ENCODE data around the gene HFE.
A peak's percentile ranks its signal among the peaks of the same experiment; 100 is the strongest.

HFE gene

DNA sequence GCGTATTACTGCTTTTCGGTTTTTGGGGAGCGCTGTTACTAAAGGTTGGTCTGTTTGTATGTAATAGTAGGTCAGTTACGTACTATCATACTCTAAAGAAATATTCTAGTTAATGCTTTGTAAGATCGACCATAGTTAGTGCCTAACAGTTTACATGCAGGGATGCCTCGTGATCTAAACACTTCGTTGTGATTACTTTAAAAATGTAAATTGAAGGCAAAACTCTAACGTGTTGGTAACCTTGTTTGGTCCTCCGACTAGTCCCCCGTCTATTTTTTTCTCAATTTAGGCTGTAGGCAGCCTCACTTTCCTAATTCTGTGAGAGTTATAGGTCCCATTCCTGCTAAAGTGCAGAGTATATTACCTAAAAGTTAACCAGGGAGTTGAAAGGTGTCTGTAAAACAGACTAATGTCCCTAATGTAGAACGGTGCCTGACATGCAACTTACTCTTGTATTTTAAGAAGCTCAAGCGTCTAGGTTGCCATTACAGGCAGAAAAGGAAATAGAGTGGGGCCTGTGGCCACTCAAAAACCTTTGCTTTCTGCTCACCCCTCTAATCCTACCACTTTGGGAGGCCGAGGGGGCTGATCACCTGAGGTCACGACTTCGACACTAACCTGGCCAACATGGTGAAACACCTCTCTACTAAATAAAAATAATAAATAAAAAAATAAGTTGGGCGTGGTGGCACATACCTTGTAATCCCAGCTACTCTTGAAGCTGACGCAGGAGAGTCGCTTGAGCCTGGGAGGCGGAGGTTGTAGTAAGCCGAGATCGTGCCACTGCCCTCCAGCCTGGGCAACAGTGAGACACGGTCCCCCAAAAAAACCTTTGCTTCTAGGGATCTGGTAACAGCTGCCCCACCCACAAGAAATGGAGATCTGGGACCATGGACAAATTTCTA, 37.8 kb downstream of the HFE start:
- Histone ChIP-seq H3K79me2 (ENCODE audit: low read length) (peaks cover 20% of the 10 kb centered on the region), H3F3A (ENCODE audit: insufficient read depth, low read length) (peaks cover 42% of the 10 kb centered on the region), H3K4me3 (ENCODE audit: low read length) (peak overlapping the region; percentile 82), H2AFZ (ENCODE audit: low read length) (no peak overlapping the region), H3K9ac (ENCODE audit: low read length) (peak overlapping the region; percentile 90), H3K27ac (ENCODE audit: low read length) (peak overlapping the region; percentile 96), H3K36me3 (replicated peaks; ENCODE audit: insufficient read depth, low read length) (no peaks in the 10 kb centered on the region), H4K20me1 (ENCODE audit: insufficient read depth, low read length) (no peaks in the 10 kb centered on the region), H3K4me2 (ENCODE audit: low read depth, low read length) (peak overlapping the region; percentile 87), H3K4me1 (ENCODE audit: low read length) (peaks cover 22% of the 10 kb centered on the region), H3K27me3 (replicated peaks; ENCODE audit: insufficient read depth, low read length) (no peaks in the 10 kb centered on the region), H3K9me2 (replicated peaks; ENCODE audit: insufficient read depth, low read length) (no peaks in the 10 kb centered on the region), H3K9me3 (replicated peaks; ENCODE audit: insufficient read depth, low read length) (no peaks in the 10 kb centered on the region)
- peak; percentile 56 for DNase-seq
- TF ChIP-seq, protein P1, sequence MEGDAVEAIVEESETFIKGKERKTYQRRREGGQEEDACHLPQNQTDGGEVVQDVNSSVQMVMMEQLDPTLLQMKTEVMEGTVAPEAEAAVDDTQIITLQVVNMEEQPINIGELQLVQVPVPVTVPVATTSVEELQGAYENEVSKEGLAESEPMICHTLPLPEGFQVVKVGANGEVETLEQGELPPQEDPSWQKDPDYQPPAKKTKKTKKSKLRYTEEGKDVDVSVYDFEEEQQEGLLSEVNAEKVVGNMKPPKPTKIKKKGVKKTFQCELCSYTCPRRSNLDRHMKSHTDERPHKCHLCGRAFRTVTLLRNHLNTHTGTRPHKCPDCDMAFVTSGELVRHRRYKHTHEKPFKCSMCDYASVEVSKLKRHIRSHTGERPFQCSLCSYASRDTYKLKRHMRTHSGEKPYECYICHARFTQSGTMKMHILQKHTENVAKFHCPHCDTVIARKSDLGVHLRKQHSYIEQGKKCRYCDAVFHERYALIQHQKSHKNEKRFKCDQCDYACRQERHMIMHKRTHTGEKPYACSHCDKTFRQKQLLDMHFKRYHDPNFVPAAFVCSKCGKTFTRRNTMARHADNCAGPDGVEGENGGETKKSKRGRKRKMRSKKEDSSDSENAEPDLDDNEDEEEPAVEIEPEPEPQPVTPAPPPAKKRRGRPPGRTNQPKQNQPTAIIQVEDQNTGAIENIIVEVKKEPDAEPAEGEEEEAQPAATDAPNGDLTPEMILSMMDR (IDR thresholded peaks at IDR 0.05; ENCODE audit: low read length), result no peak
- TF ChIP-seq EZH2phosphoT487 (IDR thresholded peaks at IDR 0.05; ENCODE audit: low read length), result no peak
- no peak for TF ChIP-seq EZH2 (optimal IDR thresholded peaks at IDR 0.05; ENCODE audit: low read depth, low read length)

DNA sequence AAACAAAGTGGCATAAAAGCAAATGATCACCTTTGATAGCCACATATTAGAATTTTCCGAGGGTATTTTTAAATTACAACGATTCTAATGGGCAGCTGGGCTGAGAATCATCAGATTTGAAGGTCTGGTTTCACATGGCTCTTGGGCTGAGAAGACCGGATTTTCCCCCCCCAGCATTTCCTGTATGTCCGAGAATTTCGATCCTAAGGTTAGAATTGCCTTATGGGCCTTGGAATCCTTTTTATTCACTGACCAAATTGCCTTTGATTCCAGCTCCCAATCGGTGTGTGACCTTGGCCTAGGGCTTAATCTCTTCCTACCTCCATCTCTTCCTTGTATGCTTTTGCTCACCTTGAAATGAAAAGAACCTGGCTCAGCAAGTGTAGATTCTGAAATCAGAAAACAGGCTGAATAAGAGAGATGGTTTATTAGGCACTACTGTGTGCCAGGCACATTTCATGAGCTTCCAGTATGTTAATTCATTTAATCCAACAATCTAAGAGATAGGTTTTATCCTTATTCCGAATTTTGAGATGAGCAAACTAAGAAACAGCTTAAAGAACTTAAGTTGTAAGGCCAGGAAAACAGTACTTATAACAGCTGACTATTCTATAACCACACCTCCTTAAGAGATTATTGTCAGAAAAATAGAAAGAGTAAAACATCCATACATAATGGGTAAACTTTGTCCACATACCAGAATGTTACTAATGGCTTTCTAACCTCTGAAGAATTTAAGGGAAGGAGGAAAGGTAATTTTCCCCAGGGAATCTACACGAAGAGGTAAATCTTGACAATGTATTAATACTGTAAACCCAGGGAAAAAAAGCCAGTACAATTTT, 39.4 kb downstream of the HFE start:
- Histone ChIP-seq H3K9me3 (replicated peaks; ENCODE audit: insufficient read depth, low read length) (no peaks in the 10 kb centered on the region), H3K9me2 (replicated peaks; ENCODE audit: insufficient read depth, low read length) (no peaks in the 10 kb centered on the region), H4K20me1 (ENCODE audit: insufficient read depth, low read length) (no peaks in the 10 kb centered on the region), H3K79me2 (ENCODE audit: low read length) (peaks cover 20% of the 10 kb centered on the region), H3K9ac (ENCODE audit: low read length) (peak overlapping the region; percentile 90; the same call in 1 of the 2 replicates), H3K4me2 (ENCODE audit: low read depth, low read length) (peak overlapping the region; percentile 87), H3K27ac (ENCODE audit: low read length) (peak overlapping the region; percentile 96; the same call in 1 of the 2 replicates), H3K4me1 (ENCODE audit: low read length) (peaks cover 17% of the 10 kb centered on the region), H3K4me3 (ENCODE audit: low read length) (peak overlapping the region; percentile 82), H3K36me3 (replicated peaks; ENCODE audit: insufficient read depth, low read length) (no peaks in the 10 kb centered on the region), H3K27me3 (replicated peaks; ENCODE audit: insufficient read depth, low read length) (no peaks in the 10 kb centered on the region), H2AFZ (ENCODE audit: low read length) (no peak overlapping the region), H3F3A (ENCODE audit: insufficient read depth, low read length) (peaks cover 40% of the 10 kb centered on the region)
- DNase-seq, result peak; percentile 19
- TF ChIP-seq, protein P1 (IDR thresholded peaks at IDR 0.05; ENCODE audit: low read length), result no peak
- no peak for TF ChIP-seq EZH2phosphoT487 (IDR thresholded peaks at IDR 0.05; ENCODE audit: low read length)
- no peak for TF ChIP-seq EZH2 (optimal IDR thresholded peaks at IDR 0.05; ENCODE audit: low read depth, low read length)

DNA sequence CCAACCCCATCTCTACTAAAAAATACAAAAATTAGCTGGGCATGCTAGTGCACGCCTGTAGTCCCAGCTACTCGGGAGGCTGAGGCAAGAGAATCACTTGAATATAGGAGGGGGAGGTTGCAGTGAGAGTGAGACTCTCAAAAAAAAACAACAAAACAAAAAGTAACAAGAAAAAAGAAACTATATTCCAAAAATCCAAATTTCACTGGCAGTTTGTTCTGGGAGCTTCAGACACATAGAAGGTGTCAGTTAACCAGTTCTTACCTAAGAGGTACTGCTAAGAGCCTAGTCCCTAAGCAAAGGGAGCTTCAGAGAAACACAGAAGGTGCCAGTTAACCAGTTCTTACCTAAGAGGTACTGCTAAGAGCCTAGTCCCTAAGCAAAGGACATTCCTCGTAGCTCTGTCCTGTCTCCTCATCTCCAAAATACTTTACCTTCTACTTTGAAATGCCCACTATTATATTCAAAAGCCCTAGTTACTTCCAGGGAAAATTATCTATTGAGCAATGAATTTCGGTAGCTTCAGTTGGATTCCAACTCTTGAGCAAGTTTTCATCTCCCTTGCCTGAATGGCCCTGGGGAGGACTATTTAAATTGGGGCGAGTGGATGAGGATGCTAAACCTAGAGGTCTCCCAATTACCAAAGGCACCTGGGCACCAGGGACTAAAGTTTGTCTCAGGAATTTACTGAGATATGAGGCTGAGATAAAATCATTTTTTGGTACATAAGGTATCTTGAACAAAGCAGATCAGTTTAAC, 41.0 kb downstream of the HFE start:
- peaks cover 20% of the 10 kb centered on the region for H3K79me2 ChIP-seq (ENCODE audit: low read length)
- no peak overlapping the region for H3K4me2 ChIP-seq (ENCODE audit: low read depth, low read length)
- H3K9ac ChIP-seq (ENCODE audit: low read length), result no peak overlapping the region
- H3K4me3 ChIP-seq (ENCODE audit: low read length), result no peak overlapping the region
- H3F3A ChIP-seq (ENCODE audit: insufficient read depth, low read length), result peaks cover 29% of the 10 kb centered on the region
- no peaks in the 10 kb centered on the region for H3K9me2 ChIP-seq (replicated peaks; ENCODE audit: insufficient read depth, low read length)
- no peaks in the 10 kb centered on the region for H3K9me3 ChIP-seq (replicated peaks; ENCODE audit: insufficient read depth, low read length)
- TF ChIP-seq, protein P1 (IDR thresholded peaks at IDR 0.05; ENCODE audit: low read length), result no peak
- TF ChIP-seq EZH2 (optimal IDR thresholded peaks at IDR 0.05; ENCODE audit: low read depth, low read length) (no peak), EZH2phosphoT487 (IDR thresholded peaks at IDR 0.05; ENCODE audit: low read length) (no peak)
- no peaks in the 10 kb centered on the region for H4K20me1 ChIP-seq (ENCODE audit: insufficient read depth, low read length)
- peaks cover 8% of the 10 kb centered on the region; the same call in 1 of the 2 replicates for H3K4me1 ChIP-seq (ENCODE audit: low read length)
- H3K27ac ChIP-seq (ENCODE audit: low read length), result no peak overlapping the region
- DNase-seq, result no peak
- H3K36me3 ChIP-seq (replicated peaks; ENCODE audit: insufficient read depth, low read length), result no peaks in the 10 kb centered on the region
- H3K27me3 ChIP-seq (replicated peaks; ENCODE audit: insufficient read depth, low read length), result no peaks in the 10 kb centered on the region
- H2AFZ ChIP-seq (ENCODE audit: low read length), result no peak overlapping the region
